Measurements from ENCODE around the gene SH3PXD2A.
"Not testable (repeated sequence)": the region's sequence is repeated elsewhere in the genome, so short reads cannot be mapped to it uniquely, and the experiment has no call there.

The SH3PXD2A gene

GRCh38 chr10:103739039-103739764 lies 116.2 kb downstream of the SH3PXD2A start:
- no peak for DNase-seq

GRCh38 chr10:103737735-103738367 lies 117.5 kb downstream of the SH3PXD2A start:
- DNase-seq, result no peak

GRCh38 chr10:103736763-103737162 lies 118.6 kb downstream of the SH3PXD2A start:
- no peak for DNase-seq

- no peak for DNase-seq
Observed at GRCh38 chr10:103736044-103736443, 119.3 kb downstream of the SH3PXD2A start.

DNA sequence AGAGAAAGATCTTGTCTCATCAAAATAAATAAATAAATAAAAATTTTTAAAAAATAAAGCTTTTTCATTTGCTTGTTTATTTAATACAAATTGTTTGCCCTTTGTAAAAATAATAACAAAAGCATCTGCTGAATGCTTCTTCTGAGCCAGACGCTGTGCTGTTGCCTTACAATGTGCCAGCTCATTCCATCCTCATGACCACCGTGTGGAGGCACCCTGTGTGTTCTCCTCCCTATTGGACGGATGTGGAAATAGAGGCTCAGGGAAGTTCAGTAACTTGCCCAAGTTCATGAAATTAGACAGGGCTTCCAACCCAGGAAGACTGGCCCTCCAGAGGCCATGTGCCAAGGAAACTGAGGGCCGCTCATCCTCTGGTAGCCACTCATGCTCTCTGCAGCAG lies 120.6 kb downstream of the SH3PXD2A start:
- no peak for DNase-seq

GRCh38 chr10:103733045-103733419 lies 122.3 kb downstream of the SH3PXD2A start:
- no peak for DNase-seq

DNA sequence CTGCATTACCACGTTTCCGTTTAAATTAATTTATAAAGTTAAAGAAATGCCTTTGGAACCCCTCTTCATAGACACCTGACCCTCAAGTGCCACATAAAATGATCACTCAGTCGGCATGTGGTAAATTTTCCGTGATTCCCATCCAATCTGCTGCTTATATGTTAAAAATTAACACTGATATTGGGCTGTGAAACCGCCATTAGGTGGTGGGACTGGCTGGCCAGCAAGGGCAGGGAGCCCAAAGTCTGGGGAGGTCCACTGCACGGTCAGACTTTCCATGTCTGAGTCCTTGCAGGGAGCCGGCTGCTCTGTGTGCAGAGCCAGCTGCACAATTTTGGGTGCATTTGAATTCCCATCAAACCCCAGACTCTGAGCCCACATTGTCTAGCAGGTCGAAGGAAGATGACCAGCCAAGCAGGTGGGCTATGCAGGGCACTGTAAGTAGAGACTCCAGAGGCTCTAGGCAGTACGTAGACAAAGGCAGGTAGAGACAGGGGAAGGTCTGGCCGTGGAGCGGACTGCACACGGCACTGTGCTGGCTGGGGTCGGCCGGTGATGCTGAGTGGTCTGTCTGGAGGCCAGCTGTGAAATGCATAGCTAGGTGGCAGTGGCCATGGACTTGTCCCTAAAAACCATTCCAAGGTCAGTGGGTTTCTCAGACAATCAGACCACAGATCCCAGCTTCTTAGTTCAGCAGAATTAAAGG lies 122.9 kb downstream of the SH3PXD2A start:
- no peak for DNase-seq

DNA sequence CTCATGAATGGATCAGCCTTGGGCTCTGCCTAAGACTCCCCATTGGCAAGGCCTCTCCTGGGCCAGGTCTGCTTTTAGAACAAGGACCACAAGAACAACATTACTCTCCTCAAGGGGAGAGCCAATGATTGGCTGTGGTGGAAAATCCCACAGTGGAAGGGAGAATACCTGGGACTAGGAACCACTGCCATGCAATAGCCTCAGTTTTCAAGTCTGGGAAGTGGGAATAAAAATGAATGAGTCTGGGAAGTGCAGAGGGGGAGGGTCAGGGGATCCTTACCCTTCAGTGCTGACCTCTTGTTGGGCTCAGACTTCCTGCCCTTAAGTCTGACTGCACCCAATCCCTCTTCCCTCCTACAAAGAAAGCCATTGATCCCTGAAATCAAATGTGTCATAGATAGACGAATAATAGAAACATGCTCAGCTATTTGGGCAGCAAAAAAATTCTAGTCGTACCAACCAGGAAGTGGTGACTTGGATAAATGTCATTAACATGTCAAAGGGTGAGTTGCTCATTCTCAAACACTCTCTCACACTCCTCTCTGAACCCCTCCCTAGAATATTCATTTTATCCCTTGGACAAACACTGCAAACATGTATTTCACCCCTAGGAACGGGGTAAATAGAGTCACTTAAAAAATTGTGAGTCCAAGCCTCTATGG lies 123.6 kb downstream of the SH3PXD2A start:
- no peak for DNase-seq

DNA sequence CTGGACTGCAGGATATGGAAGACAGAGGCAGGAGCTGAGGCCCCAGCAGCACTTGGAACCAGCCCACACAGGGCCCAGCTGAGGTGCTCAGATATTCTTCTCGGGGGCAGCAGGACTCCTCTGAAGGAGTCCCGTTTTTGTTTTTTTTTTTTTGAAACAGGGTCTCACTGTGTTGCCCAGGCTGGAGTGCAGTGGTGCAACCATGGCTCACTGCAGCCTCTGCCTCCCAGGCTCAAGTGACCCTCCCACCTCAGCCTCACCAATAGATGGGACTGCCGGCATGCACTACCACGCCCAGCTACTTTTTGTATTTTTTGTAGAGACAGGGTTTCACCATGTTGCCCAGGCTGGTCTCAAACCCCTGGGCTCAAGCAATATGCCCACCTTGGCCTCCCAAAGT lies 124.3 kb downstream of the SH3PXD2A start:
- DNase-seq, result not testable (repeated sequence)

DNA sequence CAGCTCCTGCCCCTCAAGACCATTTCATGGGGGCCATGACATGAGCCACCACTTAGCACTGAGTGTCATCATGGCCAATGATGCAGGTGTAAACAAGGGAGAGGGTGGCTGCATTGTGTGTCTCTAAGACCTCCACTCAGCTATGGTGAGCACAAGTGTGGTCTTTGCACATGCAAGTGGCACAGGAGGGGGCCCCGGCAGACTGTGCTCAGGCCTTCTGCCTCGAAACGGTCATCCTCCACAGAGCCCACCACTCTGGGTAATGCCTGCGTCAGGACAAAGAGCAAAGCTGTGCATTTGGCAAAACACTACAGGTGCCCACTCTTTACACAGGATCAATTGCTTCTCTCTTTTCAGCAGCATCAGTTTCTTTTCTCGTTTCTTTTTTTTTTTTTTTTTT lies 125.5 kb downstream of the SH3PXD2A start:
- no peak for DNase-seq

DNA sequence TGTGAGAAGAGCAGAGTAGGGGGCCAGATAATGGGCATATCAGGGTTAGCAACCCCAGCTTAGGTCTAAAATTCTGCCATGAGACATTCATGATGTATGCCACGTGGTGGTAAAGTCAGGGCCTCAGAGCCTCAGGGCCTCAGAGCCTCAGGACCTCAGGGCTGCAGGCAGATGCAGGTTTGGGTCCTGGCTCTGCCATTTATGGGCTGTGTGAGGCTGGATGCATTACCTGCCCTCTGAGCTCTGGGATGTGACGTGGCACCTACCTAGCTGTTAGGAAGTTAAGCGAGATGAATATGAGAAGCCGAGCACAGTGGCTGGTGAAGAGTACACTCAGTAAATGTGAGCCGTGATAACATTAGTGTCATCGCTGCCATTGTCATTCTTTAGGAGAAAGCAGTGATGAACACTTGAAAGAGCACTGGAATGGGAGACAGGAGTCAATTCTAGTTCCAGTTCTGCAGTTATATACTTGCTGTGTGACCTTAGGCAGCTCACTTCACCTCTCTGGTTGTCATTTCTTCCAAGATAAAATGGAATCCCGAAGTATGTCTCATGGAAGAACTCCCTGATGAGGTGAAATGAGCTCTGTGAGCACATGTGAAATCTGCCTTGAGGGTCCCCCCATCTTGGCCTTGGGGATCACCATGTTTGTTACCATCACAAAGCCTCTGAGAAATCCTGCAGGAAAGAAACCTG lies 127.2 kb downstream of the SH3PXD2A start:
- DNase-seq, result no peak

DNA sequence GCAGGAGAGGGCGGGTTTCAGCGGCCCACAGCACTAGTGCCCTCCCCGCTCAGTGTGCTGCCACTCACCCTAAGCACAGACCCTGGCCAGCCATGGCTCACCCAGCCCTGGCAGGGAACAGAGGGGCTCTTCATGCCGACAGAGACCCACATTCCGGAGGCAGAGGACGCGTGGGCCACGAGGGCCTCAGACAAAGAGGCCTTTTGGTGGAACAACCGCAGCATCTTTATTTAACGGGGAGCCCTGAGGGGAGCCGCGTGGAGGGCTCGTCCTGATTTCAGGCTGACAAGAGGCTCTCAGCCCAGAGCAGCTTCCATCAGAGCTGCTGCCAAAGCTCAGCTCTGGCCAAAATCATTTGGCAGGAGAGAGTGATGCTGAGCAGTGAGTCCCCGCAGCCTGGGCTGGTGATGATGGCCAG lies 127.8 kb downstream of the SH3PXD2A start:
- no peak for DNase-seq

DNA sequence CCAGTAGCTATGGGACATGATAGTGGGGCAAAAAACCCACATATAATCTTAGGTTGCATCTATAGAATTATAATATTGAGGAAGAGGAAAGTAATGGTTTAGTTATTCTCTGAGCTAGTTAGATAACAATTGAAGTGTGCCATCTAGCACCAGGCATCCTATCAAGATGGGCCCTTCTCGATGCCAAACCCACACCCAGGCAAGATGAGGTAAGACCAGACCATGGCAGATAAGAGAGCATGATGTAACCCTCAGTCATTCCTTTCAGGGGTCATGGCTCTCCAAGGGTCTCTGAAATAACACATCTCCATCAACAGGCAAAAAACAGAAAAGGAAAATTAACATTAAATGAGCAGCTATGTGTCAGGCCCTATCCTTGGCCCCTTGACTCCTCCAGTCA lies 128.7 kb downstream of the SH3PXD2A start:
- DNase-seq, result no peak

DNA sequence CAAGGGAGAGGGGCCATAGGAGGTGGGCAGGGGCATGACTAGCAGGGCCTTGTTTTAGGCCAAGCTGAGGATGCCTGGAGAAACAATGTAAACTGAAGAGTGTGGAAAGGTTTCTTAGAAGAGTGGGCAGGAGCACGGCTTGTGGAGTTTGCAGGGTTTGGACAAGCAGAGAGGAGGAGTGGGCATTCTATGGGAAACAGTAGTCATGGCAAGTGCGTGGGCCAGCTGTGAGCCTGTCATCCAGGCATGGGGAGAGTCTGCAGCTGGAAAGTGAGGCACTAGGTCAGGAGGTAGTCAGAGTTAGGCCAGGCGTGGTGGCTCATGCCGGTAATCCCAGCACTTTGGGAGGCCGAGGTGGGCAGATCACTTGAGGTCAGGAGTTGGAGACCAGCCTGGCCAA lies 130.1 kb downstream of the SH3PXD2A start:
- DNase-seq, result no peak

DNA sequence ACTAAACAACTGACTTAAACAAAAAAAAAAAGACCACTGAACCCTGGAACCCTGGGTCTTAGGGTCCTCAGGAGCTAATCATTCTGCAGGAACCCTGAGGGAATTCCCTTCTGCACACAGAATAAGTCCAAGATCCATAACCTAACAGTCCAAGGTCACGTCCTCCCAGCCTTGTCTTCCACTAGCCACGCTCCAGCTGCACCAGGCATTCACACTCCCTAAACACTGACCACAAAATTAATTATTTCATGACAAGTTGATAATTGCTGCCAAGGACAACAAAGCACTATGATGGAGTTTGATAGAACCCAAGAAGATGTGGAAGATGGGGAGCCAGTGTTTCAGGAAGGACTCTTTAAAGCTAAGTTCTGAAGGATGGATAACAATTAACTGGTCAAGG lies 130.6 kb downstream of the SH3PXD2A start:
- DNase-seq, result no peak

GRCh38 chr10:103724074-103724473 lies 131.3 kb downstream of the SH3PXD2A start:
- no peak for DNase-seq

- no peak for DNase-seq
Observed at GRCh38 chr10:103723557-103723956, 131.8 kb downstream of the SH3PXD2A start.

- DNase-seq, result no peak
Observed at GRCh38 chr10:103722632-103723031, 132.7 kb downstream of the SH3PXD2A start.

DNA sequence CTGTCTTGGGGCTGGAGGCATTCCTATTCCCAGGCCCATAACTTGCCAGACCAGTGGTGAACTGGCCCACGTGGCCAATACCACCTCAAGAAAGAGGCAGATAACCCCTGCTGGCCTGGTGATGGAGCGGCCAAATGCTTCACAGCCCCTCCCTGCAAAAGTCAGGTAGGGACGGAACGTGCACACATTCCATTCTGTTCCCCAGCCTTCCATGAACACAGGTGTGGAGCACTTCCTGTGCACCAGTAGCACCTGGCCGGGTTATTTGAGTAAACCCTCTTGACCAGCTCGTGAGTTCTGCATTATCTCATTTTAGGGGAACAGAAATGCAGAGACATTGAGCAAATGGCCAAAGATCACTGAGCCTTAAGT lies 134.4 kb downstream of the SH3PXD2A start:
- no peak for DNase-seq

DNA sequence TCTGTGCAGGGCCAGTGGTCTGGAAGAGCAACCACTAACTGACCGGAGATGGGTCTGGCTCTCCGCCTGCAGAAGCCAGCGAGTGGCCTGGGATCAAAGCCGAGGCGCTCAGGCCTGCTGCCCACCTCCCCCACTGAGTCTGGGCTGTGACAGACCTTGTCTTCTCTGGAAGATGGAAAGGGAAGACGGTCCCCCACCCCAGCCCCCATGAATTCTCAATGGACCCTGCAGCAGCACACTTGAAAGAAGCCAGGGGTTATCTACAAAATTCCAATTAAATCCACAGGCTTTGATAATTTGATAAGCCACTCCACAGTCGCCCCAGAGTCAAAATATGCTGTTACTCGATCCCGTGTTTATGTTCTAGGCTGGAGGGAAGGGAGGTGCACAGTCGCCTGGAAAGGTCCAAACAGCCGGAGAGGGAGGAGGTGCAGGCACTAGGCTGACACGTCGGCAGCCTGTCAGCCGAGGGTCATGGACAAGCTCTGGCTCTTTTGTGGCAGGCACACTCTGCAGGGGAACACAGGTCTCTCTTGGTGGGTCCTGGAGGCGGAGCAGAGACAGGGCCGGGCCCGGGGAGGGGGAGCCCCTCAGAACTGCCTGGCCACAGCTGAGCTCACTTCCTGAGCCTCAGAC lies 134.9 kb downstream of the SH3PXD2A start:
- no peak for DNase-seq

GRCh38 chr10:103719036-103719435 lies 136.3 kb downstream of the SH3PXD2A start:
- DNase-seq, result no peak

- DNase-seq, result no peak
Observed at GRCh38 chr10:103718247-103718620, 137.1 kb downstream of the SH3PXD2A start.

Data from inflammatory macrophage (primary cell).